HepG2 (cell line): ENCODE measurements around the gene ANKFY1. TPM values are rescaled to one million over a fixed set of nuclear protein-coding genes. Genes with fewer than 3 reads are reported as not detected.

Source experiments
- ATF4 ChIP-seq, 2 experiments: fragments of 450-650 bp in 1 of 2; sonication (generic) in 1 of 2; formaldehyde crosslinking; IDR thresholded peaks; 2 replicates each; pipeline versions ENCODE4 v1.5.0 to v1.8.0; 2020 to 2022; ENCODE audit warnings: mild to moderate bottlenecking in 1 of 2, missing genetic modification reagents in 1 of 2
- PAXIP1 ChIP-seq: sonication (generic); formaldehyde crosslinking; conservative IDR thresholded peaks from 2 replicates; pipeline ENCODE4 v1.4.0; 2020; ENCODE audit warnings: mild to moderate bottlenecking, missing genetic modification reagents, moderate library complexity
- TEAD3 ChIP-seq: optimal IDR thresholded peaks from 2 replicates; pipeline ENCODE3; 2016; ENCODE audit warnings: borderline replicate concordance
- UBTF ChIP-seq: sonication (generic); formaldehyde crosslinking; IDR thresholded peaks from 2 replicates; pipeline ENCODE4 v1.4.0; 2020; ENCODE audit warnings: mild to moderate bottlenecking, missing genetic modification reagents
- ZBTB14 ChIP-seq: sonication (generic); formaldehyde crosslinking; IDR thresholded peaks from 2 replicates; pipeline ENCODE4 v1.4.0; 2020; ENCODE audit warnings: missing genetic modification reagents
- ZNF275 ChIP-seq: sonication (generic); formaldehyde crosslinking; IDR thresholded peaks from 2 replicates; pipeline ENCODE4 v1.8.0; 2022; ENCODE audit warnings: missing genetic modification reagents, mild to moderate bottlenecking, inconsistent platforms, borderline replicate concordance
- ZNF503 ChIP-seq: sonication (generic); formaldehyde crosslinking; IDR thresholded peaks from 2 replicates; pipeline ENCODE4 v1.4.0; 2020; ENCODE audit warnings: missing genetic modification reagents
- ZNF576 ChIP-seq: sonication (generic); formaldehyde crosslinking; IDR thresholded peaks from 2 replicates; pipeline ENCODE4 v1.4.0; 2020; ENCODE audit warnings: mild to moderate bottlenecking, missing genetic modification reagents
- polyA plus RNA-seq, 8 experiments: library from polyadenylated mRNA; depleted of rRNA in 3 of 8; stranded (reverse) in 7 of 8; unstranded in 1 of 8; fragments of >200 nt; fragmentation: Illumina TruSeq in 4 of 8; extraction: Trizol in 4 of 8; gene quantifications; 2 replicates each; pipeline versions ENCODE4 v1.2.1 to v1.2.3, GENCODE V29; 2011 to 2016; ENCODE audit warnings: low read depth in 4 of 8, missing spikeins in 1 of 8, mixed read lengths in 1 of 8; ENCODE audit not compliant: insufficient read depth in 1 of 8
- total RNA-seq, 5 experiments: library from RNA; depleted of rRNA; stranded (reverse); fragments of >200 nt; fragmentation: Illumina TruSeq; extraction: Trizol; gene quantifications; 2 replicates each; pipeline ENCODE4 v1.2.3, GENCODE V29; 2016; ENCODE audit warnings: low read depth in 1 of 5

Gene ANKFY1
- total and polyA plus RNA-seq, 2 of the 13 experiments (the other 11 are each of a cell fraction or from before 2014, with no cell fraction given) = 11.9 to 16.8 TPM

GRCh38 chr17:4161192-4161966 is 102.4 kb downstream of the ANKFY1 start (continued):
- TF ChIP-seq ATF4 (CRISPR knock-in tag; IDR thresholded peaks at IDR 0.05) (peak in 1 of 2 experiments; percentile 72; a peak in 2 of 4 replicates), ZNF576 (no peak), ZNF275 (CRISPR knock-in tag) (no peak), ZNF503 (no peak), TEAD3 (CRISPR knock-in tag) (peak; percentile 32), PAXIP1 (no peak), UBTF (CRISPR knock-in tag) (no peak), ZBTB14 (CRISPR knock-in tag) (no peak)
